ENCODE measurements around the gene HNF4A.
A peak's percentile ranks its signal among the peaks of the same experiment; 100 is the strongest.
"Not testable (repeated sequence)": the region's sequence is repeated elsewhere in the genome, so short reads cannot be mapped to it uniquely, and the experiment has no call there.

The HNF4A gene

GRCh38 chr20:44345941-44346340, 9.6 kb upstream of the HNF4A start:
- not testable (repeated sequence) for DNase-seq

GRCh38 chr20:44348168-44348659, 7.3 kb upstream of the HNF4A start:
- no peak for DNase-seq

GRCh38 chr20:44349349-44349748, 6.2 kb upstream of the HNF4A start:
- no peak for DNase-seq

GRCh38 chr20:44350567-44350966, 4.9 kb upstream of the HNF4A start:
- no peak for DNase-seq

- no peak for DNase-seq
These were observed 461 bp upstream of the HNF4A start for GRCh38 chr20:44354979-44355497.

- no peak for DNase-seq
These were observed 839 bp downstream of the HNF4A start for GRCh38 chr20:44356353-44356723.

DNA sequence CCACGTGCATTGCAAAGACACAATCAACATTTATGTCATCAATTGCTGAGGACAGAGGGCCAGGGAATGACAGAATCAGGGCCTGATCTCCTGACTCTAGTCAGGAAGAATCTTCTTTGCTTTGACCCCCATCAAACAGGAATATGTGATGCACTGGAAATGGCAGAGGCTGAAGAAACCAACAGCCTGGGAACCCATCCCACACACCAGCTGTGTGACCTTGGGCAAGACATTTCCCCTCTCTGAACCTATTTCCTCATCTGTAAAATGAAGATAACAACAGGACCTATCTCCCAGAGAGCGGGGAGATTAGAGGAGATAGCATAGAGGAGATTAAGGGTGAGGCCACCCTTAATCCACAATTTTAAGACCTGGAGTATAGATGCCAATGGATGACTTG, 1.5 kb downstream of the HNF4A start:
- no peak for DNase-seq

- no peak for DNase-seq
These were observed 2.1 kb downstream of the HNF4A start for GRCh38 chr20:44357555-44358125.

DNA sequence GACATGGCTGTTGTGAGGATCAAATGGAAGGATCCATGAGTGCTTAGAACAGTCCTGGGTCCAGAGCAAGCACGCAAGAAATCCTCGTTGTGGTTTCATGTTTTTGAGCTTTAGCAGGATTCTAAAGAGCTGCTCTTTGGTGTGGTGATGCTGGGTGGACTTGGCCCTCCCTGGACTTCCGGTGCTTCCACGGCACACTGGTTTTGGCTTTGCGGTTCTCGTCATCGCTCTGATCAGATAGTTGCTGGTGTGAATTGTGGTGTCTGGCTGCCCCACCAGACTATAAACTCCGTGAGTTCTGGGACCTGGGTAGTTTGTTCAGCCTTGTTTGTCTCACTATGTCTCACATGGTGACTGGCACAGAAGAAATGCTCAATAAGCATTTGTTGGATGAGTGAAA, 3.3 kb downstream of the HNF4A start:
- no peak for DNase-seq

- no peak for DNase-seq
These were observed 4.7 kb downstream of the HNF4A start for GRCh38 chr20:44360221-44360620.

GRCh38 chr20:44361021-44361420, 5.5 kb downstream of the HNF4A start:
- no peak for DNase-seq

GRCh38 chr20:44362466-44362940, 7.0 kb downstream of the HNF4A start:
- no peak for DNase-seq

GRCh38 chr20:44364068-44364467, 8.6 kb downstream of the HNF4A start:
- DNase-seq: no peak

DNA sequence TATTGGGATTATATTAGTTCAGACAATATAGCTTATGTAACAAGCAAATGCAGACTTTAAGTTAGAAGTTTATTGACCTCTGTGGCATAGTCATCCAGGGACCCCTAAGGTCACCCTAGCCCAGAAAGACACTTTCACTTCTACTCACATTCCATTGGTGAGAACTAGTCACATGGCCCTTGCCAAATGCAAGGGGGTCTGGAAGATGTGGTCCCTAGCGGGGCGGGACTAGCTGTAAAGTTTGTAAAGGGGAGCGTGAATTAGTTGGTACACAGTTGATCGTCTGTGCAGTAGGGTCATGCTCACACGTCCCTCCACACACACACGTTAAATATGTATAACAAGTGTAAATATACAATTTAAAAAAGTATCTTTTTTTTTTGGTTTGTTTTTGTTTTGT, 9.3 kb downstream of the HNF4A start:
- no peak for DNase-seq

DNA sequence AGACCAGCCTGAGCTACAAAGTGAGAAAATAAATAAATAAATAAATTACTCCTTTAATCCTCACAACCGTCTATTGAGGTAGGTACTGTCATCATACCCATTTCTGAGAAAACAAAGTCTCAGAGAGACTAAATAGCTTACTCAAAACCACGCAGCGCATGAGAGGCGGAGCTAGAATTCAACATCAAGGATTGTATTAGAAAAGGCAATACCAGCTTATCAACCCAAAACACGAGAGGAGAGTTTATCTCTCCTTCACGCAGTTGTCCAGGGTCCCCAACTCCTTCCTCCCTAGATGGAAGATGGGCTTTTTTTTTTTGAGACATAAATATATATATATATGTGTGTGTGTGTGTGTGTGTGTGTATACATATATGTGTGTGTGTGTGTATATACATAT, 12.2 kb downstream of the HNF4A start:
- no peak for DNase-seq

GRCh38 chr20:44370639-44371218, 15.2 kb downstream of the HNF4A start:
- no peak for DNase-seq

- DNase-seq: no peak
These were observed 27.1 kb downstream of the HNF4A start for GRCh38 chr20:44382641-44383040.

- DNase-seq: peak; percentile 71 to 92 (median 85)
These were observed 29.0 kb downstream of the HNF4A start for GRCh38 chr20:44384423-44385027.

GRCh38 chr20:44388466-44389023, 33.0 kb downstream of the HNF4A start:
- peak; percentile 70 to 88 (median 76) for DNase-seq

GRCh38 chr20:44389871-44390270, 34.4 kb downstream of the HNF4A start:
- DNase-seq: no peak

- no peak for DNase-seq
These were observed 34.8 kb downstream of the HNF4A start for GRCh38 chr20:44390280-44390679.

GRCh38 chr20:44392088-44392775, 36.7 kb downstream of the HNF4A start:
- DNase-seq: no peak

Data from suppressor macrophage (primary cell).